Gastroesophageal sphincter (tissue), 3 donors: ENCODE results near the gene HDHD5.

Experiments
- CTCF ChIP-seq, 4 experiments: fragments of 200-600 bp in 2 of 4; fragments of 450-650 bp in 2 of 4; sonication (generic) in 1 of 4; IDR thresholded peaks; one replicate each; pipeline ENCODE4 v1.5.1; 2017 to 2019; ENCODE audit warnings: antibody characterized with exemption in 4 of 4, mild to moderate bottlenecking in 2 of 4, moderate library complexity in 2 of 4
- EP300 ChIP-seq: sonication (generic); formaldehyde crosslinking; IDR thresholded peaks from one replicate; pipeline ENCODE4 v1.6.1; 2017; ENCODE audit warnings: antibody characterized with exemption, mild to moderate bottlenecking
- POLR2A ChIP-seq, 2 donors: fragments of 450-650 bp; IDR thresholded peaks; one replicate each; pipeline ENCODE4 v1.6.1; 2017; ENCODE audit warnings: antibody characterized with exemption in 2 of 2, mild to moderate bottlenecking in 2 of 2, moderate library complexity in 1 of 2
- POLR2AphosphoS5 ChIP-seq: sonication (generic); formaldehyde crosslinking; IDR thresholded peaks from one replicate; pipeline ENCODE4 v1.6.1; 2017; ENCODE audit warnings: antibody characterized with exemption

GRCh38 chr22:17205432-17205831 is 46.4 kb upstream of the HDHD5 start:
- TF ChIP-seq POLR2AphosphoS5 (no peak), CTCF (IDR thresholded peaks at IDR 0.05) (no peak), POLR2A (IDR thresholded peaks at IDR 0.05) (no peak), EP300 (no peak)
